ENCODE data around the gene SLC39A5. TPM values are rescaled to one million over a fixed set of nuclear protein-coding genes. Genes with fewer than 3 reads are reported as not detected.

Gene SLC39A5
- total and polyA plus RNA-seq, 4 donors: 125 to 195 (median 142) TPM

GRCh38 chr12:56274299-56274698 lies 44.4 kb downstream of the SLC39A5 start (continued):
- TF ChIP-seq ZBTB33 (IDR thresholded peaks at IDR 0.05) (no peak), TAF1 (conservative IDR thresholded peaks at IDR 0.05) (no peak), RXRA (IDR thresholded peaks at IDR 0.05) (no peak), JUND (IDR thresholded peaks at IDR 0.05) (no peak)

GRCh38 chr12:56278905-56279304 lies 49.1 kb downstream of the SLC39A5 start:
- 93% methylated on average over 3 of the region's 3 CpGs for WGBS
- peaks cover 0 to 23% (median 18%) of the 10 kb centered on the region in 4 donors for H3K4me1 ChIP-seq (ENCODE audit: control insufficient read depth in 4 of 4, insufficient read depth in 4 of 4, low read length in 3 of 4)
- TF ChIP-seq REST (IDR thresholded peaks at IDR 0.05): no peak
- TF ChIP-seq EGR1 (IDR thresholded peaks at IDR 0.05; ENCODE audit: low read depth in 2 of 2): no peak
- TF ChIP-seq JUND (IDR thresholded peaks at IDR 0.05): no peak
- no peak for TF ChIP-seq ZBTB33 (IDR thresholded peaks at IDR 0.05)
- TF ChIP-seq CTCF (IDR thresholded peaks at IDR 0.05; ENCODE audit: low read depth, low read length, missing input control): no peak
- TF ChIP-seq ATF3 (IDR thresholded peaks at IDR 0.05): no peak
- TF ChIP-seq SP1 (IDR thresholded peaks at IDR 0.05): no peak
- no peak for TF ChIP-seq RAD21 (IDR thresholded peaks at IDR 0.05)
- TF ChIP-seq FOXA1 (IDR thresholded peaks at IDR 0.05): no peak
- no peak for TF ChIP-seq YY1 (IDR thresholded peaks at IDR 0.05)
- no peak for TF ChIP-seq GABPA (IDR thresholded peaks at IDR 0.05 in 1 of 2, conservative IDR thresholded peaks at IDR 0.05 in 1 of 2)
- H3K4me3 ChIP-seq (ENCODE audit: low read depth in 1 of 3, low read length in 3 of 3): no peak overlapping the region
- no peak overlapping the region for H3K27ac ChIP-seq (ENCODE audit: low read depth in 1 of 2, low read length in 2 of 2)
- H3K27me3 ChIP-seq (ENCODE audit: control insufficient read depth in 4 of 4, insufficient read depth in 4 of 4, low read length in 3 of 4): no peaks in the 10 kb centered on the region
- H3K36me3 ChIP-seq (ENCODE audit: control insufficient read depth in 4 of 4, insufficient read depth in 3 of 4, low read depth in 1 of 4, low read length in 3 of 4): peaks cover 15 to 58% (median 50%) of the 10 kb centered on the region in 4 donors
- H3K9me3 ChIP-seq (ENCODE audit: control insufficient read depth in 4 of 4, low read length in 3 of 4): no peaks in the 10 kb centered on the region
- DNase-seq (ENCODE audit: low spot score): no peak
- H3K9ac ChIP-seq (ENCODE audit: low read depth in 1 of 2, low read length in 2 of 2): no peak overlapping the region

Measured in liver (tissue), 9 donors.